Kidney (tissue), 14 donors: ENCODE measurements around the gene BIN1. TPM values are rescaled to one million over a fixed set of nuclear protein-coding genes. Genes with fewer than 3 reads are reported as not detected.
A peak's percentile ranks its signal among the peaks of the same experiment; 100 is the strongest.
"Not testable (repeated sequence)": the region's sequence is repeated elsewhere in the genome, so short reads cannot be mapped to it uniquely, and the experiment has no call there.

Experiments
- DNase-seq, 5 donors: peaks; one replicate each; pipeline ENCODE4 v3.0.0-alpha.2; 2013 to 2020
- FAIRE-seq: peaks from 2 replicates; lab custom pipeline; 2012; peaks lifted over from hg19 to GRCh38; lab: Jason Lieb, UNC
- H3K27ac ChIP-seq, 2 donors: one replicate each; pipeline ENCODE4 v1.7.0; 2013; ENCODE audit warnings: low read depth in 2 of 2, low read length in 2 of 2, inconsistent platforms in 1 of 2
- H3K27me3 ChIP-seq: one replicate; pipeline ENCODE4 v1.7.1; 2013; ENCODE audit warnings: low read length, inconsistent platforms; ENCODE audit not compliant: control insufficient read depth, insufficient read depth
- H3K36me3 ChIP-seq, 3 donors: one replicate each; pipeline versions ENCODE4 v1.7.0 to v1.7.1; 2013; ENCODE audit warnings: low read length in 3 of 3, control low read depth in 1 of 3, inconsistent platforms in 1 of 3; ENCODE audit not compliant: insufficient read depth in 3 of 3, control insufficient read depth in 2 of 3
- H3K4me1 ChIP-seq, 3 donors: one replicate each; pipeline versions ENCODE4 v1.7.0 to v1.7.1; 2013; ENCODE audit warnings: low read length in 3 of 3, inconsistent platforms in 1 of 3, low read depth in 1 of 3; ENCODE audit not compliant: control insufficient read depth in 2 of 3, insufficient read depth in 2 of 3
- H3K4me3 ChIP-seq, 3 donors: one replicate each; pipeline versions ENCODE4 v1.7.0 to v1.8.1; 2013; ENCODE audit warnings: low read length in 3 of 3, control low read depth in 1 of 3, inconsistent platforms in 1 of 3
- H3K9ac ChIP-seq, 3 donors: one replicate each; pipeline versions ENCODE4 v1.7.0 to v1.7.1; 2013; ENCODE audit warnings: low read length in 3 of 3, control low read depth in 1 of 3, inconsistent platforms in 1 of 3
- H3K9me3 ChIP-seq, 3 donors: one replicate each; pipeline versions ENCODE4 v1.7.0 to v1.7.1; 2013; ENCODE audit warnings: low read length in 3 of 3, control low read depth in 1 of 3, inconsistent platforms in 1 of 3; ENCODE audit not compliant: control insufficient read depth in 2 of 3, insufficient read depth in 1 of 3
- CTCF ChIP-seq: IDR thresholded peaks from 3 replicates; pipeline ENCODE4 v1.5.1; 2012; ENCODE audit warnings: mild to moderate bottlenecking, moderate library complexity, borderline replicate concordance; ENCODE audit not compliant: insufficient read depth; ENCODE audit errors: extremely low read depth
- intact Hi-C: fragments of 100-400 bp; cut with DNase I; formaldehyde crosslinking; loops from one replicate; pipeline ENCODE4 v1.11.1; 2022
- polyA plus RNA-seq: library from polyadenylated mRNA; stranded (reverse); fragments of 350-450 nt; fragmentation: Illumina TruSeq; extraction: RNeasy Lipid Tissue Mini Kit (QIAGEN cat#74804); gene quantifications from one replicate; pipeline ENCODE4 v1.2.3, GENCODE V29; 2014; ENCODE audit warnings: low read depth, low replicate concordance; ENCODE audit not compliant: insufficient read depth
- total RNA-seq: library from RNA; stranded (reverse); fragmentation: NEBNext Ultra II Directional; extraction: Animal tissue kit (Norgen Biotek cat#: 25700); gene quantifications from one replicate; pipeline ENCODE4 v1.2.1, GENCODE V29; 2021
- donor health status: control.
- donor health status: control.
- donor health status: control.
- donor health status: control.
- donor health status: control.
- donor health status: DM: yes; HTN: yes; CAD: no.
- donor health status: Normal renal cell carcinoma (clear cell type).

BIN1 gene
- total and polyA plus RNA-seq, 2 donors from 2014 or later, result 121 to 167 TPM

GRCh38 chr2:127121353-127121752, 14.4 kb upstream of the BIN1 start:
- Histone ChIP-seq H3K4me1 (no peaks in the 10 kb centered on the region), H3K4me3 (no peak overlapping the region), H3K9me3 (no peaks in the 10 kb centered on the region), H3K36me3 (no peaks in the 10 kb centered on the region), H3K9ac (no peak overlapping the region), H3K27me3 (no peaks in the 10 kb centered on the region), H3K27ac (no peak overlapping the region)
- TF ChIP-seq CTCF, result no peak
- intact Hi-C loops, result no loop called here
- FAIRE-seq, result no peak
- DNase-seq, result no peak

GRCh38 chr2:127120408-127120807, 13.5 kb upstream of the BIN1 start:
- H3K36me3 ChIP-seq, H3K27ac ChIP-seq, H3K9ac ChIP-seq, H3K4me3 ChIP-seq, H3K9me3 ChIP-seq, FAIRE-seq, H3K4me1 ChIP-seq, H3K27me3 ChIP-seq, intact Hi-C loops: not testable (repeated sequence)
- peak in 1 of 5 donors; percentile 27 for DNase-seq

- H3K9me3 ChIP-seq, result no peaks in the 10 kb centered on the region
- H3K4me1 ChIP-seq, result no peaks in the 10 kb centered on the region
- no peaks in the 10 kb centered on the region for H3K36me3 ChIP-seq
- DNase-seq (peak in 1 of 5 donors; percentile 6), FAIRE-seq (no peak)
- H3K27me3 ChIP-seq, result no peaks in the 10 kb centered on the region
- H3K4me3 ChIP-seq, result no peak overlapping the region
- intact Hi-C loops, result no loop called here
- no peak for TF ChIP-seq CTCF
- H3K27ac ChIP-seq, result no peak overlapping the region
- no peak overlapping the region for H3K9ac ChIP-seq
Observed at GRCh38 chr2:127118467-127118866, 11.5 kb upstream of the BIN1 start.

GRCh38 chr2:127118038-127118437, 11.1 kb upstream of the BIN1 start:
- Histone ChIP-seq H3K4me3 (no peak overlapping the region), H3K9ac (no peak overlapping the region), H3K4me1 (no peaks in the 10 kb centered on the region), H3K27me3 (no peaks in the 10 kb centered on the region), H3K36me3 (no peaks in the 10 kb centered on the region), H3K27ac (no peak overlapping the region), H3K9me3 (no peaks in the 10 kb centered on the region)
- FAIRE-seq (no peak), DNase-seq (peak in 1 of 5 donors; percentile 38)
- TF ChIP-seq CTCF, result no peak
- intact Hi-C loops, result no loop called here
